Measurements from ENCODE around the gene EFCC1.

Gene EFCC1

DNA sequence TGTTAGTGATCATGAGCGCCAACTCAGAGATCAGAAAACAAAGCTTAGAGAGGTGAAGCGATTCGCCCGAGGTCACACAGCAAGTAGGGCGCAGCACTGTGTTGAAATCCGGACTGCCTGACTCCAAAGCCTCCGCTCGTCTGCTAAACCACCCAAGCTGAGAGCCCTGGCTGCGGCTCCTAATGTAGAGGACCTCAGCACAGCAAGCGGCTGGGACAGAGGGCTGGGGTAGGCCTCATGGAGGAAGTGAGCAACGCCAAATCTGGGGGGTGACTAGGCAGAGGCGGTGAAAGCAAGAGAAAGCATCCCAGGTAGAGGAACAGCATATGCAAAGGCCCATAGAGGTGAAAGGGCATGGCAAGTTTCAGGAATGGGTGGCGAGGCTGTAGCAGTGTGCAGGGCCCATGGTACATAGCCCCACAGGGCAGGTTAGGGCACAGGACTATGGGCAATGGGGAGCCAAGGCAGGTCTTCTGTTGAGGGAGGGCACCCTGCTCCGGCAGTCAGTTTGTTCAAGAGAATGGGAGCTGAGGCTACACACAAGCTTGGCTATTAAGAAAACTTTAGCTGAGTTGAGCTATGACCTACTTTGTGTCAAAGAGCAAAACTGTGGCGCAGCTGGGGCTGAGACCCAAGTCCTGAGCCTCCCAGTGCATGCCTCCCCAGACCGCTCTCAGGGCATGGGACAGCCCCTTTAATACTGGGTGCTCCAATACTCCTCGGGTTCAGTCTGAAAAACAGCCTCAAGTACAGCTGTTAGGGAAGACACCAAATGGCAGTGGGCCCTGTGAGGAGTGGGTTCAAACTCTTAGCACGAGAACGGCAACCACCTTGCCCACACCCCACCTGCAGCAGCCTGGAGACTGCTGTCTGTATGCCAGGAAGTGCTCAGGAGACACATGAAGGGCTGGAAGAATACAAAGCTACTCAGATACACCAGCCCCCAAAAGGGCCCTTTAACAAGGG is 6.2 kb upstream of the EFCC1 start:
- no peak for TF ChIP-seq CTCF (IDR thresholded peaks at IDR 0.05; ENCODE audit: low read depth, low read length)
- no peak overlapping the region for H3K4me3 ChIP-seq (ENCODE audit: low read depth, low read length)

GRCh38 chr3:128995737-128996136 is 5.4 kb upstream of the EFCC1 start:
- TF ChIP-seq CTCF (IDR thresholded peaks at IDR 0.05; ENCODE audit: low read depth, low read length): no peak
- no peak overlapping the region for H3K4me3 ChIP-seq (ENCODE audit: low read depth, low read length)

- no peak for TF ChIP-seq CTCF (IDR thresholded peaks at IDR 0.05; ENCODE audit: low read depth, low read length)
- H3K4me3 ChIP-seq (ENCODE audit: low read depth, low read length): no peak overlapping the region
These were observed 4.9 kb upstream of the EFCC1 start for GRCh38 chr3:128996200-128996599.

DNA sequence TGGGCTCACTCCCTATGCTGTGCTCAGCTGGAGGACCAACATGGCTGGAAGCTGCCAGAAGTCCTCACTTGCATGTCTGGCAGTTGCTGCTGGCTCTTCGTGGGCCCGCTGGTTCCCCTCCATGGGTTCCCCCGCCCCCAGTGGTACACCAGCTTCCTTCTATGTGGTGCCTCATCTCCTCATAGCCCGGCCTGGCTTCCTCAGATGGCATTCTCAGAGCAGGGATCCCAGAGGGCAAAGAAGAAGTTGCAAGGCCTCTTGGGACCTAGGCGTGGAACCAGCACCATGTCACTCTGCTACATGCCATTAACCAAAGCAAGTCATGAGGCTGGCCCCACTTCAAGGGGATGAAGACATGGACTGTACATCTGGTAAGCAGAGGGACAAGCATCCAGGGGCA is 4.4 kb upstream of the EFCC1 start:
- TF ChIP-seq CTCF (IDR thresholded peaks at IDR 0.05; ENCODE audit: low read depth, low read length): no peak

GRCh38 chr3:128997486-128998133 is 3.5 kb upstream of the EFCC1 start:
- no peak for TF ChIP-seq CTCF (IDR thresholded peaks at IDR 0.05; ENCODE audit: low read depth, low read length)
- no peak overlapping the region for H3K4me3 ChIP-seq (ENCODE audit: low read depth, low read length)

More for the DNA sequence above, 4.4 kb upstream of the EFCC1 start:
- H3K4me3 ChIP-seq (ENCODE audit: low read depth, low read length): no peak overlapping the region

DNA sequence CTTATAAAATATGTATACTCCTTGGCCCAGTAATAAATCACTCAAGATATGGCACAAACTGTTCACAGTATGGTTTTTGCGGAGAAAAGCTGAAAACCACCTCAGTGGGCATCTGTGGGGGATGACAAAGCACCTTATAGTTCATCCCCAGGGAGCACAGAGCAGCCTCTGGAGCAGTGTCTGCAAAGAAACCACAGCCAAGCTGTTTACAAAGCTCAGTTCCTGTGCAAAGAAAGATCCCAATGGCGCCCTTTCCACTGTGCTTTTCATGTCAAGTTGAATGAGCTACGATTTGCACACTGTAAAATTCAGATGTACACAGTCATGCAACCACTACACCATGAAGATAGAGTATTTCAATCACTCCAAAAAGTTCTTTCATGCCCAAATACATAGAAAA is 2.5 kb upstream of the EFCC1 start:
- no peak overlapping the region for H3K4me3 ChIP-seq (ENCODE audit: low read depth, low read length)
- no peak for TF ChIP-seq CTCF (IDR thresholded peaks at IDR 0.05; ENCODE audit: low read depth, low read length)

GRCh38 chr3:128999102-128999501 is 2.0 kb upstream of the EFCC1 start:
- no peak for TF ChIP-seq CTCF (IDR thresholded peaks at IDR 0.05; ENCODE audit: low read depth, low read length)
- no peak overlapping the region for H3K4me3 ChIP-seq (ENCODE audit: low read depth, low read length)

Data from WI38 (cell line).